ENCODE data around the gene EGLN3. TPM values are rescaled to one million over a fixed set of nuclear protein-coding genes. Genes with fewer than 3 reads are reported as not detected.

EGLN3 gene
- total and polyA plus RNA-seq, 10 of the 15 experiments (the other 5 are each of a cell fraction or from before 2014, with no cell fraction given), result 0.42 to 8.1 (median 2.0) TPM

- H3K4me2 ChIP-seq (ENCODE audit: control insufficient read depth, insufficient read depth), result no peak overlapping the region
- WGBS (ENCODE audit: insufficient coverage, insufficient replicate concordance, low lambda C conversion rate, missing lambda C conversion rate), result 63% methylated on average over 8 of the region's 8 CpGs
- no peak for DNase-seq (ENCODE audit: low read depth, low spot score)
Observed at GRCh38 chr14:33943096-33943883, 7.6 kb downstream of the EGLN3 start.

More at GRCh38 chr14:33943096-33943883, 7.6 kb downstream of the EGLN3 start:
- no TSS peak for BruUV-seq (replicated peaks)
- Histone ChIP-seq H3K36me3 (ENCODE audit: control insufficient read depth in 2 of 2, insufficient read depth in 2 of 2, low read length in 1 of 2) (no peaks in the 10 kb centered on the region), H4K20me1 (ENCODE audit: control insufficient read depth, insufficient read depth) (no peaks in the 10 kb centered on the region), H3K4me1 (ENCODE audit: control insufficient read depth, insufficient read depth, low read length) (no peaks in the 10 kb centered on the region), H3K4me3 (no peak overlapping the region), H3K27ac (ENCODE audit: control insufficient read depth, insufficient read depth) (no peak overlapping the region), H2AFZ (ENCODE audit: control insufficient read depth, low read depth, low read length) (no peak overlapping the region), H3K27me3 (replicated peaks in 1 of 2; ENCODE audit: control insufficient read depth in 2 of 2, insufficient read depth in 2 of 2, low read length in 1 of 2) (no peaks in the 10 kb centered on the region), H3K9ac (ENCODE audit: control insufficient read depth, insufficient read depth, low read length) (no peak overlapping the region), H3K79me2 (ENCODE audit: control insufficient read depth, insufficient read depth, low read length) (peaks cover 3% of the 10 kb centered on the region), H3K9me3 (replicated peaks; ENCODE audit: control insufficient read depth, insufficient read depth, low read length) (peaks cover 1% of the 10 kb centered on the region; the same call in 1 of the 3 replicates)
- SMC1A ChIA-PET (ENCODE audit: uncharacterized antibody, unreplicated experiment), result interaction anchor here (1.1 to 9.0 kb wide), 10 partner anchors 9 to 286 kb away, joined by 3 to 184 read pairs (median 6); no protein-coding TSS in a partner anchor
- ATAC-seq, result no peak
- CTCF ChIA-PET, result interaction anchor here (0.7 to 9.1 kb wide), 8 partner anchors 19 to 1831 kb away, joined by 3 to 176 read pairs (median 4); no protein-coding TSS in a partner anchor
- RAD21 ChIA-PET (ENCODE audit: unreplicated experiment), result interaction anchor here (0.6 to 8.5 kb wide), 10 partner anchors 8 to 155 kb away, joined by 3 to 168 read pairs (median 10); no protein-coding TSS in a partner anchor
- in situ Hi-C loops (cut with MboI), result no loop called here
- no peak for TF ChIP-seq SREBF2 (IDR thresholded peaks at IDR 0.05; ENCODE audit: low read length)
- peak; percentile 69 for TF ChIP-seq SMAD1 (IDR thresholded peaks at IDR 0.05; ENCODE audit: low read depth, partially characterized antibody)
- TF ChIP-seq NR2C2 (IDR thresholded peaks at IDR 0.05; ENCODE audit: borderline replicate concordance, control insufficient read depth, insufficient read length, low read depth), result no peak
- no peak for TF ChIP-seq TBL1XR1 (IDR thresholded peaks at IDR 0.05; ENCODE audit: low read depth, low read length)
- TF ChIP-seq ZNF384 (IDR thresholded peaks at IDR 0.05; ENCODE audit: borderline replicate concordance, low read depth, low read length), result no peak
- TF ChIP-seq, protein P1, sequence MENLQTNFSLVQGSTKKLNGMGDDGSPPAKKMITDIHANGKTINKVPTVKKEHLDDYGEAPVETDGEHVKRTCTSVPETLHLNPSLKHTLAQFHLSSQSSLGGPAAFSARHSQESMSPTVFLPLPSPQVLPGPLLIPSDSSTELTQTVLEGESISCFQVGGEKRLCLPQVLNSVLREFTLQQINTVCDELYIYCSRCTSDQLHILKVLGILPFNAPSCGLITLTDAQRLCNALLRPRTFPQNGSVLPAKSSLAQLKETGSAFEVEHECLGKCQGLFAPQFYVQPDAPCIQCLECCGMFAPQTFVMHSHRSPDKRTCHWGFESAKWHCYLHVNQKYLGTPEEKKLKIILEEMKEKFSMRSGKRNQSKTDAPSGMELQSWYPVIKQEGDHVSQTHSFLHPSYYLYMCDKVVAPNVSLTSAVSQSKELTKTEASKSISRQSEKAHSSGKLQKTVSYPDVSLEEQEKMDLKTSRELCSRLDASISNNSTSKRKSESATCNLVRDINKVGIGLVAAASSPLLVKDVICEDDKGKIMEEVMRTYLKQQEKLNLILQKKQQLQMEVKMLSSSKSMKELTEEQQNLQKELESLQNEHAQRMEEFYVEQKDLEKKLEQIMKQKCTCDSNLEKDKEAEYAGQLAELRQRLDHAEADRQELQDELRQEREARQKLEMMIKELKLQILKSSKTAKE (IDR thresholded peaks at IDR 0.05; ENCODE audit: low read depth, poor library complexity, severe bottlenecking), result peak; percentile 20
- no peak for TF ChIP-seq TCF12 (IDR thresholded peaks at IDR 0.05; ENCODE audit: low read depth, low read length)
- POLR2A ChIA-PET, result interaction anchor here (0.6 to 1.6 kb wide), 2 partner anchors 11 to 363 kb away, joined by 3 read pairs; no protein-coding TSS in a partner anchor
- intact Hi-C loops (cut with micrococcal nuclease; ENCODE audit: unreplicated experiment), result no loop called here
- no peak for FAIRE-seq

Data from GM12878 (cell line).